Gastrocnemius medialis (tissue), 4 donors: Measurements from ENCODE around the gene BIRC6.

Source experiments
- CTCF ChIP-seq, 5 experiments: fragments of 450-650 bp in 3 of 5; fragments of 200-600 bp in 2 of 5; sonication (generic) in 2 of 5; IDR thresholded peaks in 4 of 5; conservative IDR thresholded peaks in 1 of 5; 1 replicate in 4 of 5; 2 replicates in 1 of 5; pipeline ENCODE4 v1.5.1; 2016 to 2019; ENCODE audit warnings: antibody characterized with exemption in 5 of 5, mild to moderate bottlenecking in 3 of 5, moderate library complexity in 3 of 5
- POLR2A ChIP-seq, 2 donors: fragments of 450-650 bp; IDR thresholded peaks; one replicate each; pipeline ENCODE4 v1.6.1; 2017; ENCODE audit warnings: antibody characterized with exemption in 2 of 2, mild to moderate bottlenecking in 2 of 2, moderate library complexity in 2 of 2

DNA sequence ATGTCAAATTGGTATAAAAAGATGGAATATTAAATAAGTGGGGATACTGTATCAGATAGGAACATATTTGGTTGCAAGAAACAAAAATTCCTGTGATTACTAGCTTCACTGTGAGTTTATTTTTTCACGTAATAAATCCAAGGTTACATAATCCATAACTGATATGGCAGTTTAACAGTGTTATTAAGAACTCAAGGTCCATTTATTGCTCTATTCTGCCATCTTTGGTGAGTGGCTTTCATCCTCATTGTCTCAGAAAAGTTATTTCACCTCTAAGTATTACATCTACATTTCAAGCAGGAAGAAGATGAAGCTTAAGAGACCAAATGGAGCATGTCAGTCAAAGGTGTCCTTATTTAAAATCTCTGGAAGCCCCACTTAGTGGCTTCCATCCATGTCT lies 41.9 kb upstream of the BIRC6 start:
- no peak for TF ChIP-seq CTCF (IDR thresholded peaks at IDR 0.05 in 4 of 5, conservative IDR thresholded peaks at IDR 0.05 in 1 of 5)
- TF ChIP-seq POLR2A (IDR thresholded peaks at IDR 0.05), result no peak
